Adrenal gland (tissue), 5 donors: ENCODE results near the gene DOK7.

Source experiments
- POLR2A ChIP-seq, 2 donors: fragments of 450-650 bp; IDR thresholded peaks; one replicate each; pipeline ENCODE4 v1.6.1; 2017; ENCODE audit warnings: antibody characterized with exemption in 2 of 2, mild to moderate bottlenecking in 2 of 2, moderate library complexity in 1 of 2
- TF ChIP-seq, protein P1 (sequence below), 6 experiments: fragments of 450-650 bp in 4 of 6; fragments of 200-600 bp in 2 of 6; sonication (generic) in 1 of 6; IDR thresholded peaks; 1 replicate in 5 of 6; 2 replicates in 1 of 6; pipeline versions ENCODE4 v1.5.1 to v1.8.0; 2016 to 2021; ENCODE audit warnings: antibody characterized with exemption in 6 of 6, mild to moderate bottlenecking in 2 of 6, moderate library complexity in 1 of 6
- donor health status: DM: no; HTN: no; CAD: no.

DNA sequence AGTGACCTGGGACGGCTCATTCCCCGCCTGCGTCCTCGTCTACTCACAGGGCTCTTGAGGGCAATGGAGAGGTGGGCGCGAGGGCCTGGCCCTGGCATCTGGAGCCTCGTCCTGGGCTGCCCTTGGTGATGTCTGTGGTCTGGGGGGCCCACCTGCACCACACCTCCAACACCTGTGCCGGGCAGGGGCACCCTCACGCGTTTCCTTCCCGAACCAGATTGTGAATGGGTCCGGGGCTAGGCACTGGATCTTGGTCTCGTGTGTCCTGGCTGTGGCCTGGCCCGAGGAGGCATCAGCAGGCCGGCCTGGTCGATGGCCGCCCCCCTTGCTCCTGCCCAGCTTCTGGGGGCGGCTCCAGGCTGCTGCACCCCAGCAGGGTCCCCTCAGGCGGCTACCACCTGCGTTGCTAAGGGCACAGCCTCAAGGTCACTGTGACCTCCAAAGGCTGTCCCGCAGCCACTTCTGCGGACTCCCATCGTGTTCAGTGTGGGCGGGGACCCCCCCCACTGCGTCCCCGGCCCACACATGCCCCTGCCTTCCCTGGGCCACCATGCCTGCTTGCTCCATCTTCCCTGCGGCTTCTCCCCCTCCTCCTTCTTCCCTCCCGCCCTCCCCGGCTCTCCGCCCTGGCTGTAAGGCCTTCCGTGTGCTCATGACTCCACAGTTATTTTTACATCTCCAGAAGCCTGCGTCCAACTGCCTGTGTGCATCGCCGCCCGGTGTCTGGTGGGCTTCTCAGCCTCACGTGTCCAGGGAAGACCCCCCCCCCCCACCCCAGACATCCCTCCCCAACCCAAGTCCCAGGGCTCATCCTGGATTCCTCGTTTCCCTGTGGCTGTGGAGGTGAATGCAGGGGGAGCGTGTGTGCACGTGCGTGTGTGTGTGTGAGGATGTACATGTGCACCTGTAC is 3.8 kb downstream of the DOK7 start:
- no peak for TF ChIP-seq POLR2A (IDR thresholded peaks at IDR 0.05)
- TF ChIP-seq, protein P1, sequence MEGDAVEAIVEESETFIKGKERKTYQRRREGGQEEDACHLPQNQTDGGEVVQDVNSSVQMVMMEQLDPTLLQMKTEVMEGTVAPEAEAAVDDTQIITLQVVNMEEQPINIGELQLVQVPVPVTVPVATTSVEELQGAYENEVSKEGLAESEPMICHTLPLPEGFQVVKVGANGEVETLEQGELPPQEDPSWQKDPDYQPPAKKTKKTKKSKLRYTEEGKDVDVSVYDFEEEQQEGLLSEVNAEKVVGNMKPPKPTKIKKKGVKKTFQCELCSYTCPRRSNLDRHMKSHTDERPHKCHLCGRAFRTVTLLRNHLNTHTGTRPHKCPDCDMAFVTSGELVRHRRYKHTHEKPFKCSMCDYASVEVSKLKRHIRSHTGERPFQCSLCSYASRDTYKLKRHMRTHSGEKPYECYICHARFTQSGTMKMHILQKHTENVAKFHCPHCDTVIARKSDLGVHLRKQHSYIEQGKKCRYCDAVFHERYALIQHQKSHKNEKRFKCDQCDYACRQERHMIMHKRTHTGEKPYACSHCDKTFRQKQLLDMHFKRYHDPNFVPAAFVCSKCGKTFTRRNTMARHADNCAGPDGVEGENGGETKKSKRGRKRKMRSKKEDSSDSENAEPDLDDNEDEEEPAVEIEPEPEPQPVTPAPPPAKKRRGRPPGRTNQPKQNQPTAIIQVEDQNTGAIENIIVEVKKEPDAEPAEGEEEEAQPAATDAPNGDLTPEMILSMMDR (IDR thresholded peaks at IDR 0.05) = no peak
